NOMO-1 treated with dmso at 0.1 percent for 144 hours (cell line): ENCODE results near the gene CTRB1.

Experiments
- DNase-seq: peaks from one replicate; lab custom pipeline; 2025; ENCODE audit not compliant: unreplicated experiment; lab: John Stamatoyannopoulos, UW

The CTRB1 gene

GRCh38 chr16:75252946-75253911 lies 34.4 kb downstream of the CTRB1 start:
- no peak for DNase-seq

DNA sequence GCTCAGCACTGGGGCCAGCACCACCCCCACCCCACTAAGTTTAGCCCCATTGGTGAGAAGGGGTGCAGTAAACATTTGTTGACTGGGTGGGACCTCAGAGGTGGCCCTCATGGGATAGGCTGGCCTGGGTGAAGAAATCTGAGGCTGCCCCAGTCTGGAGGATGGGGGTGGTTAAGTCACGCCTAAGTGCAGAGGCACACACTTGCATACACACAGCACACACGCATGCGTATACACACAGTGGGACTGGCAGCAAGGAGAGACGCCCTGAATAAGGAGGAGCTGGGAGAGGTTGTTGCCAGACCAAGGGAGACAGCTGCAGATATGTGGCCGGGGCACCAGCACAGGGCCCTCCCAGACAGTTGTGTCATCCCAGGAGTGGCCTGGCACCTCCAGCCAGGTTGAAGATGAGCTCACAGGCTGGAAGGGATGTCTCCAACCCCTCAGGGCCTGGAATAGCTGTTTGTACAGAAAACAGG lies 35.6 kb downstream of the CTRB1 start:
- no peak for DNase-seq

GRCh38 chr16:75256059-75256571 lies 37.3 kb downstream of the CTRB1 start:
- DNase-seq: no peak

DNA sequence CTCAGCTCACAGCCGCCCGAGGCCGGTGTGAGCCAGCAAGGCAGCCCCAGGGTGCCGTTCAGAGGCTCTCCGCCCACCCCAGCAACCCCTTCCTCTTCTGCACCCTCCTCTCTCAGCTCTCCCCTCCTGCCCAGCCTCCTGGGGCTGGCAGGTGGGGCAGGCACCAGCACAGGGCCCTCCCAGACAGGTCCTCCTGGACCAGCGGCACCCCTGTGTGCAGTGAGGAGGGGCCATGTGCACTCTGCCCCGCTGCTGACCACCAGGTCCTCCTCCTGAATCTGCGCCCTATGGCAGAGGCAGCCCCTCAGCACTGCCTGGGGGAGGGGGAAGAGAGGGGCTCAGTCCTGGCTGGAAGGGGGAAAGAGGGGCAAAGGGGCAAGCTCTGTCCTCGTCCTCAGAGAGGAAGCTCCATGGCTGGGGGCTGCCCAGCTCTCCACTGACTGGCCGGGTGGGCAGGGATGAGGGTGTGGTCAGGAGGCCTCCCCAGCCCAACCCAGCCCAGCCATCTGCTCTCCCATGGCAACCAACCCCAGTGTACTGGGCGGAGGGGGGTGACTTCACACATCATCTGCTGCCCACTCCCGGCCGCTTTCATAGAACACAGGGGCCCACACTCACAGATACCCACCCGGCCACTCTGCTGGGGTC lies 38.0 kb downstream of the CTRB1 start:
- no peak for DNase-seq

DNA sequence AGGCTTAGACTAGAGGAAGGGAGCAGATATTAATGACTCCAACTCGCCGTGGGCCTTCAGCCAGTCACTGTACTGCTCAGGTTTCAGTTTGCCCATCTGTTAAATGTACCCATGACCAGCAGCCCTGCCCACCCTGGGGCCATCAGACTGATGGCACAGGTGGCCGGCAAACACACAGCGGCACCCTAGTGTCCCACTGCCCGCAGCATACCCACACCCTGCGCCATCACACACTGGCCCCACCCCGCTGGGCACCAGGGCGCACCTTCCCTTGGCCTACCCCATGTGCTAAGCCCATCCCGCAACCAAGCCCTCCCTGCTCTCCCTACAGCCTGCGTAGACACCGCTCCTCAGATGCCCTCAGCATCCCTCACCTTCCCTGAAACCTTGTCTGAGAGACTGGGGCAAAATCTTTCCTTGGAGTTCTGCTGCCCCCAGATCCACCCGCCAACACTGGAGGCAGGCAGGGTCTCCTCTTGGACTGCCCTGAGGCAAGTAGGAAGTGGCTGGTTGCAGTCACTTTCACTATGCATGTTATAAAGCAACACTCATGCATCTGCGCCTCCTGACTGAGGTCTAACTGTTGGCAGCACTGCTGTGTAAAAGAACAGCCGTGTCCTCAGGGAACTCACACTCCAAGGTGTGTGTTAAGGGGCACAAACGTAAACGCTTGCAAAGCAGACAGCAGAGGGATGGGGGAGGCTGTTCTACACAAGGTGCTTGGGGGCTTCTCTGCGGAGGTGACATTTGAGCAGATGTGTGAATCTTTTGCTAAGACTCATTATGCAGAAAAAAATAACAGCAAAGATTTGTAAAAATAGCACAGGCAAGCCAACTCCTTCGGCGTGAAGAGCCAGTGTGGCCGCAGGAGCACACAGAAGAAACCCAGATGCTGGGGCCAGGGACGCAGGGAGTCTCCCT lies 39.4 kb downstream of the CTRB1 start:
- DNase-seq: no peak

GRCh38 chr16:75258807-75259141 lies 40.0 kb downstream of the CTRB1 start:
- DNase-seq: no peak

GRCh38 chr16:75260851-75261589 lies 42.2 kb downstream of the CTRB1 start:
- no peak for DNase-seq

GRCh38 chr16:75261590-75262078 lies 42.8 kb downstream of the CTRB1 start:
- DNase-seq: no peak

DNA sequence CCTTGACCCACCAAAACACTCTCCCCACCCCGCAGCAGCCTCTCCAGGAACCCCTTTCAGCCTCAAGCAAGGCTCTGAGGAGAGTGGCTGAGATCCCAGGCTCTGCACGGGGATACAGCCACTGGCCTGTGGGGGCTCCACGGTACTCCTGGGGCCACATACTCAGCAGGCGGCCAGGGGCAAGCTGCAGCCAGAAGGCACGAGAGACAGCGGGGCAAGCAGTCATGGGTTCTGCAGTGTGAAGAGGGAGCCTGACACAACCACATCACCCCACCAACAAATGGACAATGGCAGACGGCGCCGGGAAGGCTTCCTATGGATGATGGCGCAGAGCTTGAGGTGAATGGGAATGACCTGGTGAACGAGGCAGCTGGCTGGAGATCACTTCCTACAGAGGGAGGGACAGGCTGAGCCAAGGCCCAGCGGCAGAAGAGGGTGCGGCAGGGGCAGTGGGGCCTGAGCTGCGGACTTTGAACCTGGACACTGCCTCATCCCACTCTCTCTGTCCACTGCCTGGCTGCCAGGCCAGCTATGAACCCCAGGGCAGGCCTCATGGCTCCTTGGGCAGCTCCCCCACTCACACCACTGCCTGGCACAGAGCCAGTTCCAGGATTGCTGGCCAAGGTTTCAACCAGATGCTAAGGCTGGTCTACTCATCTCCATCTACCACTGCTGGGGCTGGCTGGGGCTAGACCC lies 43.5 kb downstream of the CTRB1 start:
- DNase-seq: no peak

GRCh38 chr16:75262800-75263127 lies 44.0 kb downstream of the CTRB1 start:
- DNase-seq: no peak

DNA sequence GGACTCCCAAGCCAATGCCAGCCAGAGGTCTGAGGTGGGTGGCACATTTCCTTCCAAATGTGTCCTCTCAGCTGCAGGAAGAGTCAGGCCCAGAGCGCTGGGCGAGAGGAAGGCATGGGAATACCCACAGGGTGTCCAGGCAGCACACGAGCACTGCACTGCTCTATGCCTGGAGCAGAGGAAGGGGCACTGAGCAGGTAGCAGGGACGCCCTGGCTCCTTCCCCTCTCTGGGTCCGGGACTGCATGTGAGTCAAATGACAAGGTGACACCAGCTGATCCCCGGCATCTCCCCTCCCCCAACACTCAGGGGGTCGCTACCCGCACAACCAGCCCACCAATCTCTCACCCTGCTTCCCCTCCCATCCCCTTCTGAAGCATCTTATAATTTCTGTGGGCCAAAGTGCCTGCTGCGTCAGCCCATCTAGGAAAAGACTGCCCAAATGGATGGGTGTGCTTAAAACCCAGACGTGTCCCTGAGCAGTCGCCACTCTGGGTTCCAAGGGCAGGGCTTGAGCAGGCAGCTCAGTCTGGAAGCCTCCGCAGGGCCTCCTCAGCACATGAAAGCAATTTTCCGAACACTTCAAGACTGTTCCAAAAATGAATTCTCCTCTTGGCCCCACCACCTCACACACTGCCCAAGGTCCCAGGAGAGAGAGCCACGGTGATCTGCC lies 44.6 kb downstream of the CTRB1 start:
- no peak for DNase-seq

DNA sequence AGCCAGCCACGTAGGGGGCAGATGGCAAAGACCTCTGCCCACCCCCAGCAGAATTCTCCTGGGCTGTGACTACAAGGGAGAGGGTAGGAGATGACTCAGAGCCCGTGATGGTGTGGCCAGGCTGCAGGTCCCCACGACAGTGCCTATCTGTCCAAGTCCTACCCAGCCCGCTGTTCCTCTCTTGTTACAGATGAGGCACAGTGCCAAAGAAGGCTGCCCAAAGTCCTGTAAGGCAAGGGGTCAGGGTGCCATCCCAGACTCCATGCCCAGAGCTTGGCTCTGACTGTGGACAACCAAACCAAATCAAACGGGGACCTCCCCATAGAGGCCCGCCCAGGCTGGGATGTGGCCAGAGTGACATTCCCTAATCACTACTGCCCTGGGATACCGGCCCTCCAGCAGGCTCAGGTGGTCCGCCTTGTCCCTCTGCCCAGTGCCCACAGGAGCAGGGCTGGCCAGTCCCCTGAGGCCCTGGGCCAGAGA lies 45.2 kb downstream of the CTRB1 start:
- DNase-seq: no peak

- DNase-seq: no peak
Measured at GRCh38 chr16:75264457-75264998, 45.7 kb downstream of the CTRB1 start.

DNA sequence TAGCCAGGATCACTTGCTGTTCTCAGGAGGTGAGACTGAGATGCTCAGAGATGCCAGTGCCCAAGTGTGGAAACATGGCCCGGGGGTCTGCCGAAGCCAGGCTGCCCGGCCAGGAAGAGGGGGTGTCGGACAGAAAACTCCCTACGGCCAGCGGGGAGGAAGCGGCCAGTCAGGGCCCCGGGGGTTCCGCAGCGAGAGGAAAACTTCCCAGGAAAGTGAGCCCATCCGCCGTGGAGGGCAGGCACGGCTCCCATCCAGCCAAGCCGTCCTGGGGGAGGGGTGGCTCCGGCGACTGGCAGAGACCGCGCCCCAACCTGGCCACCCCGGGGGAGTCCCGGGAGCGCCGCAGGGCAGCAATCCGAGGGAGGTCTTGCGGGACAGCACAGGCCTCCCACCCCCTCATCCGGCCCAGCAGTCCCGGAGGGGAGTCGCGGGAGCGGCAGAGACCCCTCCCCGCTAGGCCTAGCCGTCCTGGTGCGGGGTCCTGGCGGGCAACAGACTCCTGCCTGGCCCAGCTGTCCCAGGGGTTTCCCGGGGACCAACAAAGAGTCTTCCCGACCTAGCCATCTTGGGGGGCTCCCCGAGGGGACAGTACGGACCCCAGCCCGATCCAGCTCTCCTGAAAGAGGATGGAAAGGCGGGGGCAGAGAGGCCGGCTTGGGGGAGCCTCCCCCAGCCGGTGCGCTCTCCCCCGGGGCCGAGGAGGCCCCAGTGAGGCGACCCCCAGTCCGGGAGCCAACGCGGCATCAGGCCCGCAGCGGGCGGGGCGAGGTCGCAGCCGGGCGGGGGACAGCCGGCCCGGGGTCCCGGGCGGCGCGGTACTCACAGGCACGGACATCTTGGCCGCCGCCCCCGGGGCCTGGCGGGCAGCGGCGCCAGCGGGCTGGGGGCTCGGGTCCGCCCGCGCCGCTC lies 46.5 kb downstream of the CTRB1 start:
- no peak for DNase-seq

DNA sequence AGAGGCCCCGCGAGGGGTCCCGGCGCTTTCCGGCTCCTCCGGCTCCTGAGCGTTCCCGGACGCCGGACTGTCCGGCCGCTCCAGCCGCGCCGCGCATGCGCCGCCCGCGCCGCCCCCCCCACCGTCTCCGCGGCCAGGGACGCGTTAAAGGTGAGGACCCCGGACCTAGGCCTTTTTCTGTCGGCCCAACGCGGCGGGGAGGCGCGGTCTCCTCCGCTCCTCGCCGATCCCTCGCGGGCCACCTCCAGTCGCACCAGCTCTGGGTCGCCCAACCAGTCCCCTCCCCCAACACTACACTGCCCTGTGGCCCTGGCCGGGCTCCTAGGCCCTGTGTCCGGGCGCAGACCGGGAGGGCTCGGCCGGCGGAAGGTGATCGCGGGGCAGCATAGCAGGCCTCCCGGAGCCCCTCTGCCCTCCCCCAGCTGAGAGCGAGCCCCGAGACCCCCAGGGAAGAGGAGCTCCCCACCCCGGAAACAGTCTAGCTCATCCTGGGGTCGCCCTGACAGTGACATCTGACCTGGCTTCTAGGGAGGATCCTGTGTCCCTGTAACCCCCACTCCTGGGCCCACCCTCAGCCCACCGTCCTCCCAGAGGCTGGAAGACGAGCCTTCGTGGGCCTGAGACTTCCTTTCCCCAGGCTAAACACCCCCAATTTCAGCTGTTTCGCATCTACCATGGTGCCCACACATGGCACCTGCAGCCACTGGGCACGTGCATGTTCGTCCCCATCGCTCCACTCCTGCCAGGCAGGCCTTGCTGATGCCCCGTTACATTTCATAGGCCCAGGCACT lies 47.3 kb downstream of the CTRB1 start:
- no peak for DNase-seq

- DNase-seq: no peak
Measured at GRCh38 chr16:75266738-75267630, 48.2 kb downstream of the CTRB1 start.
